AG09319 (cell line): ENCODE measurements around the gene FHAD1.

Experiments
- DNase-seq: peaks from one replicate; pipeline ENCODE4 v3.0.0-alpha.2; 2010; ENCODE audit warnings: low read depth; ENCODE audit errors: extremely low read depth
- TF ChIP-seq, protein P1 (sequence below): IDR thresholded peaks from 2 replicates; pipeline ENCODE4 v1.5.1; 2011; ENCODE audit warnings: low read depth, mild to moderate bottlenecking, inconsistent platforms, low read length, moderate library complexity

FHAD1 gene

DNA sequence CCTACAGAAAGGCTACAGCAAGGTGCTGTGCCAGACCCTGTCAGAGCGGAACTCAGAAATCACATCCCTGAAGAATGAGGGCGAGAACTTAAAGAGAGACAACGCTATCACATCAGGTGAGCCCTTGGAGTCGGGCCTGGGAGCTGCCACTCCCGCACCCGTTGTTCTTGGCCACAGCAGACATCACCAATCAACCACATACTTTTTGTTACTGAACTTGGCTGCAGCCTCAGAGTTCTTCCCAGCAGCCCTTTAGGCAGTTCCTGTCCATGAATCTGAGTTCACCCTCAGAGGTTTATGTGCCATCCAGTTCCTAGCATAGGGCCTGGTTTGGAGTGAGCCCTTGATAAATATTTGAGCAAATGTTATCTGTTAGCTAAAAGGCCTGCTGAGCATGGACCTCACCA is 61.6 kb downstream of the FHAD1 start:
- DNase-seq = no peak
- TF ChIP-seq, protein P1, sequence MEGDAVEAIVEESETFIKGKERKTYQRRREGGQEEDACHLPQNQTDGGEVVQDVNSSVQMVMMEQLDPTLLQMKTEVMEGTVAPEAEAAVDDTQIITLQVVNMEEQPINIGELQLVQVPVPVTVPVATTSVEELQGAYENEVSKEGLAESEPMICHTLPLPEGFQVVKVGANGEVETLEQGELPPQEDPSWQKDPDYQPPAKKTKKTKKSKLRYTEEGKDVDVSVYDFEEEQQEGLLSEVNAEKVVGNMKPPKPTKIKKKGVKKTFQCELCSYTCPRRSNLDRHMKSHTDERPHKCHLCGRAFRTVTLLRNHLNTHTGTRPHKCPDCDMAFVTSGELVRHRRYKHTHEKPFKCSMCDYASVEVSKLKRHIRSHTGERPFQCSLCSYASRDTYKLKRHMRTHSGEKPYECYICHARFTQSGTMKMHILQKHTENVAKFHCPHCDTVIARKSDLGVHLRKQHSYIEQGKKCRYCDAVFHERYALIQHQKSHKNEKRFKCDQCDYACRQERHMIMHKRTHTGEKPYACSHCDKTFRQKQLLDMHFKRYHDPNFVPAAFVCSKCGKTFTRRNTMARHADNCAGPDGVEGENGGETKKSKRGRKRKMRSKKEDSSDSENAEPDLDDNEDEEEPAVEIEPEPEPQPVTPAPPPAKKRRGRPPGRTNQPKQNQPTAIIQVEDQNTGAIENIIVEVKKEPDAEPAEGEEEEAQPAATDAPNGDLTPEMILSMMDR = no peak

DNA sequence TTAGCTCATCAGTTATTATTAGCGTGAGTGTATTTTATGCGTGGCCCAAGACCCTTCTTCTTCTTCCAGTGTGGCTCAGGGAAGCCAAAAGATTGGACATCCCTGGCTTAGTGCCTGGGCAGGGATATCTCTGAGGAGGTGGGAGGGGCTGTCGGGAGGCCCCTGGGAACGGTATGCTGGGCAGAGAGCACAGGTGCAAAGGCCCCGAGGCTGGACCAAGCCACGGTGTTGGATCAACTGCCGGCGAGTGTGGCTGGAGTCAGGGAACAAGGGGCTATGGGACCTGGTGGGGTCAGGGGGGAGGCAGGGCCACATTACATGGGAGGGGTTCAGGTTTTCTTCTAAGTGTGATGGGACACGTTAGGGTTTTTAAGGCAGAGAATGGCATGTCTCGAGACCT is 62.7 kb downstream of the FHAD1 start:
- TF ChIP-seq, protein P1 = no peak
- no peak for DNase-seq

DNA sequence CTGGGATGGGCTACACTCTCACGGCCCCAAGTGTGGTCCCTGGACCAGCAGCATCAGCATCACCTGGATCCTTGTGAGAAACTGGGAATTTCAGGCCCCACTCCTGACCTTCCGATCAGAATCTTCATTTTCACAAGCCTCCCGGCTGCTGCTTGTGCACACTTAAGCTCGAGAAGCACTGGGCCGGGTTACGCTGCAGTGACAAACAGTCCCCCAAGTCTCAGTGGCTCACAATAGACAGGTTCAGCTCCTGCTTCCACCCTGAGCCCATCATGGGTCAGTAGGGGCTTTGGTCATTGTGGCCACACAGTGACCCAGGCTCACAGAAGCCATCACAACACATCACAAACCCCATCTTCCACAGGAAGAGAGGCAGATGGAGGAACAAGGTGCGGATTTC is 63.5 kb downstream of the FHAD1 start:
- TF ChIP-seq, protein P1 = no peak
- DNase-seq = no peak

DNA sequence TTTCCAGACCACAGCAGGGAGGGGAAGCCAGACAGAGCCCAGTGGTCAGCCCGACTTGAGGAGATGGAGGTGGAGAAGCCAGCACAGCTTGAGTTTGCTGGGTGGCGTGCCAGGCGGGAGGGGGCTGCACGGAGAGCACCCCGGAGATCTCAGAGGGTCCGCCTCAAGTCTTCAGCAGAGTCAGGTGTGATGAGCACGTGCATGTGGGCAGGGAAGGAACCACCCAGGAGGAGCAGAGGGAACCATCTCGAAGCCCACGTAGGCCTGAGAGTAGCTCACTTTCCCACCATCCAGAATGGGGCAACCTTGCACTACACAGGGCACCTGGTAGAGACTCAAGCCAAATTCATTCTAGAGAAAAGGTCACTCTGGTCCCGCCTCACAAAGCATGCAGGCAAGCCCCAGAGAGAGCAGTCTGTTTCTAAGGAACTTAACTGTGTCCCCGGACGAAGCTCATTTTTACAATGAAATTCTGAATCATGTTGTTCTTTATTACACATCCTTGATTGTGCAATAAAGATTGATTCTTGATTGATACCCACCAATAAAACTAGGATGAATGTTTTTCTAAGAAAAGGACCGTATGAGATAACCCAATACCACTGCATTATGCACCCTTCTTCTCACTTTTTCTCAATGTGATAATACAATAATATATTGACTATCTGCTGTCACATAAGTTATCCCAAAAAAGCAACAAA is 64.2 kb downstream of the FHAD1 start:
- TF ChIP-seq, protein P1 = no peak
- no peak for DNase-seq

DNA sequence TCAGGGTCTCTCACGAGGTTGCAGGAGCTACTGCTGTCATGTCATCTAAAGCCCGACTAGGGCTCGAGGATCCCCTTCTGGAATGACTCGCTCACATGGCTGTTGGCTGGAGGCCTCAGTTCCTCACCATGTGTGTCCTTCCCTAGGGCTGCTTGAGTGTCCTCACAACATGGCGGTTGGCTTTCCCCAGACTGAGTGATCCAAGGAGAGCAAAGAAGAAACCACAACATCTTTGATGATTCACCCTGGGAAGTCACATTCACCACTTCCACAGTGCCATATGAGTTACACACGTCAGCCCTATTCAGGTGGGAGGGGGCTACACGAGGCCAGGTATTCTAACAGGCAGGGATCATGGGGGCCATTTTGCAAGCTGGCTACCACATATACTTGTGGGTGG is 64.9 kb downstream of the FHAD1 start:
- no peak for DNase-seq
- TF ChIP-seq, protein P1 = no peak

DNA sequence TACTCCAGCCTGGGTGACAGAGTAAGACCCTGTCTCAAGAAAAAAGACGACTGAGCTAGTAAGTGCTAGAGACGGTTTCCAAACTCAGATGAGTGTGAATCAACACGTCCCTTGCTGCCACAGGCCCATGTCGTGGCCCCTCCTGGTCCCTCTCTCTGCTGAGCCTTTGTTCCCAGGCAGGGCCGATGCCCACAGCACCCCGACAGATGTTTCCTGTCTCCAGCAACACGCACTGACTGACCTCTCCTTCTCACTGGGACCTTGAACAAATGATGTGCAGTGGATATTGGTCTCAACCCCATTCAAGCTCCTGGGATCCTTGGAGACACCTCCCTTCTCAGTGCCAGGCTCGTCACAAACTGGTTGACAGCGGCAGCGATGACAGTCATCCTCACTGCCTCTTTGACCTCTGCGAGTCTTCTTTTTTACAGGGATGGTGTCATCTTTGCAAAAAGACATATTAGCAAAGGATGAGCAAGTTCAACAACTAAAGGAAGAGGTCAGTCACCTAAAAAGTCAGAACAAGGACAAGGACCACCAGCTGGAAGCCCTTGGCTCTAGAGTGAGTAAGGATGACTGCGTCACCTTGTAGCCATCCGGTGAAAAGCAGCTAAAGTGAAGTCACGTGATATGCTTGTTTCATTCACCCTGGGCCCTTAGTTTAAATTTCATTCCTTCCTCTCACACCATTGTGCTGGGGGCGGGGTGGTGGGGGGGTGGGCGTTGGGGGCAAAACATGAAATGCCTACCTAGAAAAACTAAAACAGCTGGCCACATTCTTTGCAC is 65.8 kb downstream of the FHAD1 start:
- no peak for DNase-seq
- TF ChIP-seq, protein P1 = no peak
